HepG2 (cell line): ENCODE measurements around the gene STK24. TPM values are rescaled to one million over a fixed set of nuclear protein-coding genes. Genes with fewer than 3 reads are reported as not detected.
A peak's percentile ranks its signal among the peaks of the same experiment; 100 is the strongest.

Experiments used
- HCFC1 ChIP-seq: fragments of 150-350 bp; IDR thresholded peaks from 2 replicates; pipeline ENCODE4 v1.6.1; 2014; ENCODE audit warnings: low read depth, low read length
- HNF4G ChIP-seq, 2 experiments: sonication (generic) in 1 of 2; formaldehyde crosslinking in 1 of 2; IDR thresholded peaks; 2 replicates each; pipeline versions ENCODE4 v1.4.0 to v1.6.1; 2011 to 2020; ENCODE audit warnings: borderline replicate concordance in 2 of 2, low read depth in 2 of 2, mild to moderate bottlenecking in 2 of 2, low read length in 1 of 2, missing genetic modification reagents in 1 of 2, moderate library complexity in 1 of 2
- MEF2D ChIP-seq: sonication (generic); formaldehyde crosslinking; IDR thresholded peaks from 2 replicates; pipeline ENCODE4 v1.5.1; 2020; ENCODE audit warnings: mild to moderate bottlenecking, missing genetic modification reagents
- MYC ChIP-seq: sonication (generic); formaldehyde crosslinking; IDR thresholded peaks from 2 replicates; pipeline ENCODE4 v1.9.0; 2021; ENCODE audit warnings: missing genetic modification reagents, borderline replicate concordance
- NBN ChIP-seq: fragments of 450-650 bp; conservative IDR thresholded peaks from 2 replicates; pipeline ENCODE4 v1.6.1; 2017
- SP140L ChIP-seq: sonication (generic); formaldehyde crosslinking; IDR thresholded peaks from 2 replicates; pipeline ENCODE4 v1.4.0; 2020; ENCODE audit warnings: missing genetic modification reagents, borderline replicate concordance
- ZNF256 ChIP-seq: sonication (generic); formaldehyde crosslinking; conservative IDR thresholded peaks from 2 replicates; pipeline ENCODE4 v1.4.0; 2020; ENCODE audit warnings: missing genetic modification reagents
- polyA plus RNA-seq, 8 experiments: library from polyadenylated mRNA; depleted of rRNA in 3 of 8; stranded (reverse) in 7 of 8; unstranded in 1 of 8; fragments of >200 nt; fragmentation: Illumina TruSeq in 4 of 8; extraction: Trizol in 4 of 8; gene quantifications; 2 replicates each; pipeline versions ENCODE4 v1.2.1 to v1.2.3, GENCODE V29; 2011 to 2016; ENCODE audit warnings: low read depth in 4 of 8, missing spikeins in 1 of 8, mixed read lengths in 1 of 8; ENCODE audit not compliant: insufficient read depth in 1 of 8
- total RNA-seq, 5 experiments: library from RNA; depleted of rRNA; stranded (reverse); fragments of >200 nt; fragmentation: Illumina TruSeq; extraction: Trizol; gene quantifications; 2 replicates each; pipeline ENCODE4 v1.2.3, GENCODE V29; 2016; ENCODE audit warnings: low read depth in 1 of 5
- TF ChIP-seq, protein P1 (sequence below): sonication (generic); formaldehyde crosslinking; IDR thresholded peaks from 2 replicates; pipeline ENCODE4 v1.5.1; 2020; ENCODE audit warnings: mild to moderate bottlenecking, missing genetic modification reagents, borderline replicate concordance
- TF ChIP-seq, protein P2 (sequence below), 2 experiments: fragments of 450-650 bp in 1 of 2; sonication (generic) in 1 of 2; formaldehyde crosslinking in 1 of 2; IDR thresholded peaks; 2 replicates each; pipeline versions ENCODE4 v1.6.1 to v1.8.0; 2016 to 2022; ENCODE audit warnings: antibody characterized with exemption in 1 of 2, mild to moderate bottlenecking in 1 of 2, missing genetic modification reagents in 1 of 2
- TF ChIP-seq, protein P3 (sequence below): IDR thresholded peaks from 2 replicates; pipeline ENCODE4 v1.6.1; 2012; ENCODE audit warnings: inconsistent platforms

Gene STK24
- total and polyA plus RNA-seq, 2 of the 13 experiments (the other 11 are each of a cell fraction or from before 2014, with no cell fraction given) = 51.3 to 73.0 TPM

GRCh38 chr13:98483601-98484288 lies 93.2 kb downstream of the STK24 start (continued):
- TF ChIP-seq, protein P1, sequence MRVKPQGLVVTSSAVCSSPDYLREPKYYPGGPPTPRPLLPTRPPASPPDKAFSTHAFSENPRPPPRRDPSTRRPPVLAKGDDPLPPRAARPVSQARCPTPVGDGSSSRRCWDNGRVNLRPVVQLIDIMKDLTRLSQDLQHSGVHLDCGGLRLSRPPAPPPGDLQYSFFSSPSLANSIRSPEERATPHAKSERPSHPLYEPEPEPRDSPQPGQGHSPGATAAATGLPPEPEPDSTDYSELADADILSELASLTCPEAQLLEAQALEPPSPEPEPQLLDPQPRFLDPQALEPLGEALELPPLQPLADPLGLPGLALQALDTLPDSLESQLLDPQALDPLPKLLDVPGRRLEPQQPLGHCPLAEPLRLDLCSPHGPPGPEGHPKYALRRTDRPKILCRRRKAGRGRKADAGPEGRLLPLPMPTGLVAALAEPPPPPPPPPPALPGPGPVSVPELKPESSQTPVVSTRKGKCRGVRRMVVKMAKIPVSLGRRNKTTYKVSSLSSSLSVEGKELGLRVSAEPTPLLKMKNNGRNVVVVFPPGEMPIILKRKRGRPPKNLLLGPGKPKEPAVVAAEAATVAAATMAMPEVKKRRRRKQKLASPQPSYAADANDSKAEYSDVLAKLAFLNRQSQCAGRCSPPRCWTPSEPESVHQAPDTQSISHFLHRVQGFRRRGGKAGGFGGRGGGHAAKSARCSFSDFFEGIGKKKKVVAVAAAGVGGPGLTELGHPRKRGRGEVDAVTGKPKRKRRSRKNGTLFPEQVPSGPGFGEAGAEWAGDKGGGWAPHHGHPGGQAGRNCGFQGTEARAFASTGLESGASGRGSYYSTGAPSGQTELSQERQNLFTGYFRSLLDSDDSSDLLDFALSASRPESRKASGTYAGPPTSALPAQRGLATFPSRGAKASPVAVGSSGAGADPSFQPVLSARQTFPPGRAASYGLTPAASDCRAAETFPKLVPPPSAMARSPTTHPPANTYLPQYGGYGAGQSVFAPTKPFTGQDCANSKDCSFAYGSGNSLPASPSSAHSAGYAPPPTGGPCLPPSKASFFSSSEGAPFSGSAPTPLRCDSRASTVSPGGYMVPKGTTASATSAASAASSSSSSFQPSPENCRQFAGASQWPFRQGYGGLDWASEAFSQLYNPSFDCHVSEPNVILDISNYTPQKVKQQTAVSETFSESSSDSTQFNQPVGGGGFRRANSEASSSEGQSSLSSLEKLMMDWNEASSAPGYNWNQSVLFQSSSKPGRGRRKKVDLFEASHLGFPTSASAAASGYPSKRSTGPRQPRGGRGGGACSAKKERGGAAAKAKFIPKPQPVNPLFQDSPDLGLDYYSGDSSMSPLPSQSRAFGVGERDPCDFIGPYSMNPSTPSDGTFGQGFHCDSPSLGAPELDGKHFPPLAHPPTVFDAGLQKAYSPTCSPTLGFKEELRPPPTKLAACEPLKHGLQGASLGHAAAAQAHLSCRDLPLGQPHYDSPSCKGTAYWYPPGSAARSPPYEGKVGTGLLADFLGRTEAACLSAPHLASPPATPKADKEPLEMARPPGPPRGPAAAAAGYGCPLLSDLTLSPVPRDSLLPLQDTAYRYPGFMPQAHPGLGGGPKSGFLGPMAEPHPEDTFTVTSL = no peak
- no peak for TF ChIP-seq HNF4G (IDR thresholded peaks at IDR 0.05; ENCODE audit: borderline replicate concordance, low read depth, low read length)
- no peak for TF ChIP-seq HNF4G (CRISPR knock-in tag; IDR thresholded peaks at IDR 0.05; ENCODE audit: borderline replicate concordance, low read depth)
- TF ChIP-seq, protein P2, sequence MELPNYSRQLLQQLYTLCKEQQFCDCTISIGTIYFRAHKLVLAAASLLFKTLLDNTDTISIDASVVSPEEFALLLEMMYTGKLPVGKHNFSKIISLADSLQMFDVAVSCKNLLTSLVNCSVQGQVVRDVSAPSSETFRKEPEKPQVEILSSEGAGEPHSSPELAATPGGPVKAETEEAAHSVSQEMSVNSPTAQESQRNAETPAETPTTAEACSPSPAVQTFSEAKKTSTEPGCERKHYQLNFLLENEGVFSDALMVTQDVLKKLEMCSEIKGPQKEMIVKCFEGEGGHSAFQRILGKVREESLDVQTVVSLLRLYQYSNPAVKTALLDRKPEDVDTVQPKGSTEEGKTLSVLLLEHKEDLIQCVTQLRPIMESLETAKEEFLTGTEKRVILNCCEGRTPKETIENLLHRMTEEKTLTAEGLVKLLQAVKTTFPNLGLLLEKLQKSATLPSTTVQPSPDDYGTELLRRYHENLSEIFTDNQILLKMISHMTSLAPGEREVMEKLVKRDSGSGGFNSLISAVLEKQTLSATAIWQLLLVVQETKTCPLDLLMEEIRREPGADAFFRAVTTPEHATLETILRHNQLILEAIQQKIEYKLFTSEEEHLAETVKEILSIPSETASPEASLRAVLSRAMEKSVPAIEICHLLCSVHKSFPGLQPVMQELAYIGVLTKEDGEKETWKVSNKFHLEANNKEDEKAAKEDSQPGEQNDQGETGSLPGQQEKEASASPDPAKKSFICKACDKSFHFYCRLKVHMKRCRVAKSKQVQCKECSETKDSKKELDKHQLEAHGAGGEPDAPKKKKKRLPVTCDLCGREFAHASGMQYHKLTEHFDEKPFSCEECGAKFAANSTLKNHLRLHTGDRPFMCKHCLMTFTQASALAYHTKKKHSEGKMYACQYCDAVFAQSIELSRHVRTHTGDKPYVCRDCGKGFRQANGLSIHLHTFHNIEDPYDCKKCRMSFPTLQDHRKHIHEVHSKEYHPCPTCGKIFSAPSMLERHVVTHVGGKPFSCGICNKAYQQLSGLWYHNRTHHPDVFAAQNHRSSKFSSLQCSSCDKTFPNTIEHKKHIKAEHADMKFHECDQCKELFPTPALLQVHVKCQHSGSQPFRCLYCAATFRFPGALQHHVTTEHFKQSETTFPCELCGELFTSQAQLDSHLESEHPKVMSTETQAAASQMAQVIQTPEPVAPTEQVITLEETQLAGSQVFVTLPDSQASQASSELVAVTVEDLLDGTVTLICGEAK (IDR thresholded peaks at IDR 0.05) = no peak
- TF ChIP-seq, protein P2 (CRISPR knock-in tag; IDR thresholded peaks at IDR 0.05) = no peak
- TF ChIP-seq ZNF256 (CRISPR knock-in tag) = no peak
- no peak for TF ChIP-seq SP140L (CRISPR knock-in tag)
- TF ChIP-seq MYC (CRISPR knock-in tag) = 0 out of 2 replicates have a peak, but pooled peaks have one; percentile 2
- TF ChIP-seq, protein P3, sequence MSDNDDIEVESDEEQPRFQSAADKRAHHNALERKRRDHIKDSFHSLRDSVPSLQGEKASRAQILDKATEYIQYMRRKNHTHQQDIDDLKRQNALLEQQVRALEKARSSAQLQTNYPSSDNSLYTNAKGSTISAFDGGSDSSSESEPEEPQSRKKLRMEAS = no peak
- TF ChIP-seq NBN = no peak
- no peak for TF ChIP-seq MEF2D (CRISPR knock-in tag)
- no peak for TF ChIP-seq HCFC1
